HL-60 (cell line): Measurements from ENCODE around the gene TBL3.

ENCODE experiments used
- DNase-seq, 2 experiments: peaks; one replicate each; pipeline ENCODE4 v3.0.0-alpha.2; 2010 to 2020; ENCODE audit warnings: low read depth in 1 of 2, low spot score in 1 of 2
- H3K27ac ChIP-seq: fragments of 250-450 bp; sonication (Bioruptor Pico); replicated peaks from 2 replicates; pipeline ENCODE4 v1.5.1; 2020; ENCODE audit warnings: mild to moderate bottlenecking, moderate library complexity
- H3K27me3 ChIP-seq: fragments of 250-450 bp; sonication (Bioruptor Pico); 2 replicates; pipeline ENCODE4 v1.5.1; 2021; ENCODE audit warnings: mild to moderate bottlenecking, moderate library complexity; ENCODE audit not compliant: insufficient read depth, poor library complexity, severe bottlenecking
- H3K4me3 ChIP-seq: replicated peaks from 2 replicates; pipeline ENCODE4 v1.5.1; 2011; ENCODE audit warnings: mild to moderate bottlenecking, control low read depth, low read length; ENCODE audit not compliant: insufficient read depth
- CTCF ChIP-seq: IDR thresholded peaks from one replicate; pipeline ENCODE4 v1.5.1; 2011; ENCODE audit warnings: low read length, control low read depth, inconsistent platforms; ENCODE audit not compliant: insufficient read depth
- GABPA ChIP-seq: IDR thresholded peaks from 2 replicates; pipeline ENCODE4 v1.6.1; 2012; ENCODE audit warnings: low read depth
- POLR2AphosphoS5 ChIP-seq: IDR thresholded peaks from 2 replicates; pipeline ENCODE4 v1.6.1; 2012; ENCODE audit warnings: low read depth
- REST ChIP-seq: IDR thresholded peaks from 2 replicates; pipeline ENCODE4 v1.6.1; 2012; ENCODE audit warnings: low read depth; ENCODE audit not compliant: insufficient replicate concordance
- SPI1 ChIP-seq: IDR thresholded peaks from 2 replicates; pipeline ENCODE4 v1.6.1; 2012; ENCODE audit warnings: low read depth, mild to moderate bottlenecking, borderline replicate concordance

Gene TBL3

DNA sequence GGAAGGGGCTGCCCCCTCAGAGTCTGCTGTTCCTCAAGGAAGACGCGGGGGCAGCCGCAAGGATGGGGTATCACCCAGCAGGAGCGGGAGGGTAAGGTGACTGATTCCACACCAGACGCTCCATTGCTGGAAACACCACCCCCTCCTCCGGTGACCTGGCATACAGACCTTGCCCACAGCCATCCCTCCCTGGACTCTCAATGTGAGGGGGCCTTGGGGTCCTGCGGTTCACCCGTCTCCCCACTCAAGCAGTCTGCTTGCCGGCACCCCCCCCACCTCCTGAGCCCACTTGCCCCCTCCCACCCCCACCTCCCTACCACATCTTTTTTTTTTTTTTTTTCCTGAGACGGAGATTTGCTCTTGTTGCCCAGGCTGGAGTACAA lies 41.5 kb upstream of the TBL3 start:
- TF ChIP-seq SPI1 (no peak), POLR2AphosphoS5 (no peak), GABPA (no peak), REST (no peak), CTCF (no peak)
- Histone ChIP-seq H3K4me3 (no peak overlapping the region), H3K27me3 (no peaks in the 10 kb centered on the region), H3K27ac (peak overlapping the region; percentile 91)
- DNase-seq: no peak

GRCh38 chr16:1932050-1933028 lies 39.5 kb upstream of the TBL3 start:
- DNase-seq: peak in 1 of 2 experiments; percentile 28
- Histone ChIP-seq H3K4me3 (no peak overlapping the region), H3K27me3 (no peaks in the 10 kb centered on the region), H3K27ac (no peak overlapping the region)
- TF ChIP-seq GABPA (no peak), POLR2AphosphoS5 (no peak), CTCF (no peak), SPI1 (no peak), REST (no peak)

GRCh38 chr16:1933097-1933661 lies 38.7 kb upstream of the TBL3 start:
- no peak overlapping the region for H3K27ac ChIP-seq
- DNase-seq: no peak
- TF ChIP-seq CTCF (no peak), REST (no peak), POLR2AphosphoS5 (no peak; the same call in 1 of the 2 replicates), SPI1 (no peak), GABPA (no peak)
- H3K27me3 ChIP-seq: no peaks in the 10 kb centered on the region
- no peak overlapping the region for H3K4me3 ChIP-seq
